ENCODE measurements around the gene LINS1.

Gene LINS1

GRCh38 chr15:100602064-100602822 lies at the start of gene LINS1, which contains the start of gene ASB7:
Gene LINS1 (minus strand): TSS chr15:100602184. CDS start chr15:100580842, 21,342 bp downstream.
Gene ASB7 (plus strand): TSS chr15:100602589. CDS start chr15:100612217, 9,628 bp downstream.
- DNase-seq: peak; percentile 96

DNA sequence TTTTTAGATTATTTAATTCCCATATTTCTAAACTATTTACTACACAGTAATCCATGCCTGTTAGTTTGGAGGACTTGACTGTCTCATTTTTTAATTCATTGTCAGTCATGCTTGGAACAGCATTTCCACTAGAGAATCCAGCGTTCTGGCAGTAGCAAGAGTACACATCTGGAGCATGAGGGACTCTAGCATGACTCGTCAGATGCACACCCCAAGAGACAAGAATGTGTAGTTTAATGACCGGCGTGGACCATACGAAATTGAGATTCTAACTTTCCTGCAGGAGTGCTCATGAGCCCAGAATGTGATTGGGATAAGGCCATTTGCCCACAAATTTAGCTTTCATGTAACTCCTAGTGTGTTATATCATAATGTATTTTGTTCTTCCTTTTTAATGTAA lies 49.3 kb upstream of the LINS1 start:
- no peak for DNase-seq

GRCh38 chr15:100650685-100651084 lies 48.7 kb upstream of the LINS1 start:
- DNase-seq: no peak

DNA sequence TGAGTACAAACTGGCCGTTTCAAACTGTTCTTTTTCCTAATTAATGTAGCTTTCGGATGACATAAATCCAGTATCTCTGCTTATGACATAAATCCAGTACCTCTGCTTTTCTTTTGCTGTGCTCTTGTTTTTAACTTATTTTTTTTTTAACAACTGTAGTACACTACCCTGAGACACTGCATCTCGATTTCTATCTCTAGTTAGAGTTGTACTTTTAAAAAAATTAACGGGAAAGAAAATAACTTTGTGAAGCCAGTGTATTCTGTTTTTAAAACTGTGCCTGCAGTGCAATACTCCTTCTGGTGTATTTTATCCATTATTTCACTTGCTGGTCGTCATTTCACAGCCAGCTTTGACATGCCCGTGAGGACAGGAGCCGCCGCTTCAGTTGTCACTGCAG lies 47.0 kb upstream of the LINS1 start:
- no peak for DNase-seq

GRCh38 chr15:100645671-100646070 lies 43.7 kb upstream of the LINS1 start:
- DNase-seq: no peak

- DNase-seq: no peak
Observed at GRCh38 chr15:100642950-100643338, 41.0 kb upstream of the LINS1 start.

GRCh38 chr15:100642213-100642949 lies 40.4 kb upstream of the LINS1 start:
- DNase-seq: no peak

GRCh38 chr15:100638177-100638730 lies 36.3 kb upstream of the LINS1 start:
- no peak for DNase-seq

GRCh38 chr15:100635406-100636071 lies 33.6 kb upstream of the LINS1 start:
- no peak for DNase-seq

DNA sequence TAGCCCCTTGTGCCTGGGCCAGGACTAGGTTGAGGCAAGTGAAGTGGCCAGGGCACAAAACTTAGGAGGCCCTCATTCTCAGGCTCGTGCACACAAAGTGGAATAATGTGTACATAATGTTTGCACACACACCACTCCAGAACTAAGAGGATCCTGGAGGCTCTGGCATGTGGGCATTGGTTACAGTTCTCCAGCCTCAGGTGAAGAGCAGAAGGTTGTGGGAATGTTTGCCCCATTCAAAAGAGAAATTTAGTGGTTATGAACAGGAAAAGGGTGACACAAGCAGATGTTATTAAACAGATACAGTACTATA lies 31.7 kb upstream of the LINS1 start:
- no peak for DNase-seq

DNA sequence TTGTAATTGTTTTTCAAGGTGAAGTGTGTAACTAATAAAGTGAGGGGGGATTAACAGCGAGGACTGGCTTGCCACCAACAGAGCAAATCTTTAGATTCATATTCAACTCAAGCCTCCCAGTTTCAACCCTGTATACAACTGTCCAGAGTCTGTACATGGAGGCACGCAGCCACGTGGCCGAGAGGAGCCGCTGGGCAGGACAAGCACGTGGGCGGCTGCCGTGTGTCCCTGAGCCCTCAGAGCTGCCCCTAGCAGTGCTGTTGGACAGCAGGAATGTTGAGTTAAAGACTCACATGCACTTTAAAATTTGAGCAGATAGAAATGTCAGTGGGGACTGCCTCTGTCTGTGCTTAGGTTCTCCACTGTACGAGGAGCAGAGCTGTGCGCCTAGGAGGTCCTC lies 29.8 kb upstream of the LINS1 start:
- DNase-seq: no peak

- no peak for DNase-seq
Observed at GRCh38 chr15:100628746-100629145, 26.8 kb upstream of the LINS1 start.

DNA sequence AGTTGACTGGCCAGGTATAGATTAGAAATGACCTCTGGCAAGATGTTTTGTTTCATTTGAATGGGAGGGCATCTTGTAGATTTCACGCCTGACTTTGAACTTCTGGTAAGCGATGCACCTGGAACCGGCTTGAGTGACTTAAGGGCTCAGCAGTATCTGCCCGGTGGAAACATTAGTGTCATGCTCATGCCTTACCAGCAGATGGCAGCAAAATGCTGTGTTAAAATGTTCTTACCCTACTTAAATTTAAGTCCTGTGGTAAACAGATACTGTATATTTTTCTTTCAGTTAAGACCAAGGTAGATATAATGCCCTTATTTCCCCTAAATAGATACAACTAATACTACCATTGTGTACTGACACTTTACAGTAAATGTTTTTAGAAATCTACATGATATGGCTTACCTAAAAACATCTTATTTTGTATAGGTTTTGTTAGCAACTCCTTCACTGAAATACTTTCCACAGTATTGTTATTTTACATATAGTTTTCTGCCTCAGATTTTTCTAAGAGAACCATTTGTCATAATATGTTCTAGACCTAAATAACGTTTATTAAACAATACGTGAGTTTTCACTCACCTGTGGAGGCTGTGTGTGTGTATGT lies 25.9 kb upstream of the LINS1 start:
- DNase-seq: no peak

- no peak for DNase-seq
Observed at GRCh38 chr15:100623301-100623700, 21.3 kb upstream of the LINS1 start.

DNA sequence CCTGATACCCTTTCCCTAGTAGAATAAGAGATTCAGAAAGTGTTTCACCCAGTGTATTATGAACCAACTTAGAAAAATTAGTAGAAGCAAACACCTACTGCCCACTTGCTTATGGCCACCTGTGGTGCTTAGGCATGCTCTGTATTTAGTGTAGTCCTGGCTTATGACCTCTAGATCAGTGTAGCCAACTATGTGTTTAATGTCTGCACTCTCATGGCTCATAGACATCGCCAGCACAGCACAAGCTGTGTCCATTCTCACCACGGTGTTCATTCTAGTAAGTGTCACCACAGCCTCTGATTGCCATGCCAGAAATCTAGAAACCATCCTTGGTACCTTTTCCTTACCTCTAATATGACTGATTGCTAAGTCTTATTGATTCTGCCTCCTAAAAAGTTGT lies 14.7 kb upstream of the LINS1 start:
- DNase-seq: no peak

GRCh38 chr15:100615801-100616200 lies 13.8 kb upstream of the LINS1 start:
- no peak for DNase-seq

DNA sequence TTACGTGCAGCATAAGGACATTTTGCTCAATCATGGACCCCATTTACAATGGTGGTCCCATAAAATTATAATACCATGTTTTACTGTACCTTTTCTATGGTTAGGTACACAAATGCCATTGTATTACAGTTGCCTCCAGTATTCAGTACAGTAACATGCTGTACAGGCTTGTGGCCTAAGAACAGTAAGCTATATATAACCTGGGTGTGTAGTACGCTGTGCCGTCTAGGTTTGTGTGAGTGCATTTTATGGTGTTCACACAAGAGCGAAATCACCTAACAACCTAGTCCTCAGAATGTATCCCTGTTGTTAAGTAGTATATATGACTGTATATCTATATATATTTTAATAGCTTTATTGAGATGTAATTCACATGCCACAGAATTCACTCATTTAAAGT lies 12.9 kb upstream of the LINS1 start:
- DNase-seq: no peak

- DNase-seq: no peak
Observed at GRCh38 chr15:100614336-100614735, 12.4 kb upstream of the LINS1 start.

GRCh38 chr15:100613208-100613607 lies 11.2 kb upstream of the LINS1 start:
- no peak for DNase-seq

DNA sequence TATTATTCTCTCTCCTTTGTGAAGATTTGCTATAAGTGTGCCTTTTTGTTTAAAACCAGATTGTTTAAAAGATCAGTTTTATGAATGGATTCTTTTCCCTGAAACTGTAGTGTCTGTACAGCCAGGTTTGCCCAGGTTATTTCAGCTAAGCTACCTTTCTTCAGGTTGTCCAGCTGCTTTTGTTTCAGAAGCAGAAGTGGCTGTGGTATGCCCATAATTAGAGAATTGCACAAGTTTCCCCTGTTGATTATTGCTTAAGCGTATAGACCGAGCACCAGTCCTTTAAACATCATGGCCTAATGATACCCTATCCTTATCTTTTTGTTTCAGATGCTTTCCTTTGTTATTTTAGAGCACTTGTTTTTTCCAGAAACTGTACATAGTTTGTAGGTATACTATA lies 10.6 kb upstream of the LINS1 start:
- DNase-seq: no peak

DNA sequence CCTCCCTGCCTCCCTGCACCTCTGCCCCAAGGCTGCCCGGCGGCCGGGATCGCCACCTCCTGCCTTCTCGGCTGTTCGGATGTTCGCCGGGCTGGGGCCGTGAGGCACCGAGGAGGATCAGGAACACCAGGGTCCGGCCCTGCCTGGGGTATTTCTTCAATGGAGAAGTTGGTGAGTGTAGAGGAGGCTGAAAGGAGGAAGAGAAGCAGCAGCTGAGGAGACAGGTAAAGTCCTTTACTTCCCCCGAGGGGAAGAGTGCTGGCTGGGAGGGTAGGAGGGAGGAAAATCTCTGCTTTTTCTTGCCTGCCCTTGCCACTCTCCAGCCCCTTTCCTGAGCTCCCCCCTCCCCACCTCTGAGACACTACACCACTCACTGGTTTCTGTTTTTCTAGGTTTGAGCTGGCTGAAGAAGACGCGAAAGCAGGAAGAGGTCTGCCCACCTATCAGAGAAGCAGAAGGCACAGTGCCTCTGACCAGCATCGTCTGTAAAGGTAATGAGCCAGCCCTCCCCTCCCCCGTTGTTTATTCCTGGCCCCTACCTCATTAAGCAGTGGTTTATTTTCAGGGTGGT lies 924 bp upstream of the LINS1 start:
- no peak for DNase-seq

- no peak for DNase-seq
Observed at GRCh38 chr15:100601617-100602063, 344 bp downstream of the LINS1 start.

DNA sequence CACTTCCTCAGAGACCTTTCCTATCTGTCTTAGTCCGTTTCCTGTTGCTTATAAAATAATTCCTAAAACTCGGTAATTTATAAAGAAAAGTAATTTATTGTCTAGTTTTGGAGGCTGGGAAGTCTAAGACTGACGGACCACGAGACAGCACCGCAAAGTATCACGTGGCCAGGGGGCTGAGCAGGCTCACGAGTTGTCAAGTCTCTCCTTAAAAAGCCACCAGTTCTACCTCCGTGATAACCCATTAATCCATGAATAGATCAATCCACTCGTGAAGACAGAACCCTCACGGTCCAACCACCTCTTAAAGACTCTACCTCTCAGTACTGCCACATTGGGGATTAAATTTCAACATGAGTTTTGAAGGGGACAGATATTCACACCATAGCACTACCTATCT lies 821 bp downstream of the LINS1 start:
- no peak for DNase-seq

Data from SIG-M5 (cell line).